SU-DHL-6 (cell line): Measurements from ENCODE around the gene NFATC3.

ENCODE experiments used
- EZH2phosphoT487 ChIP-seq: fragments of 200-600 bp; sonication (generic), shearing (Covaris generic); conservative IDR thresholded peaks from 2 replicates; pipeline ENCODE4 v1.6.1; 2018; ENCODE audit warnings: mild to moderate bottlenecking, antibody characterized with exemption, low read length, moderate library complexity, mixed read lengths
- TF ChIP-seq, protein P1 (sequence below): fragments of 200-600 bp; sonication (generic); IDR thresholded peaks from one replicate; pipeline ENCODE4 v1.5.1; 2017; ENCODE audit warnings: antibody characterized with exemption, mild to moderate bottlenecking, low read length, moderate library complexity; ENCODE audit not compliant: insufficient read depth, poor library complexity, severe bottlenecking

DNA sequence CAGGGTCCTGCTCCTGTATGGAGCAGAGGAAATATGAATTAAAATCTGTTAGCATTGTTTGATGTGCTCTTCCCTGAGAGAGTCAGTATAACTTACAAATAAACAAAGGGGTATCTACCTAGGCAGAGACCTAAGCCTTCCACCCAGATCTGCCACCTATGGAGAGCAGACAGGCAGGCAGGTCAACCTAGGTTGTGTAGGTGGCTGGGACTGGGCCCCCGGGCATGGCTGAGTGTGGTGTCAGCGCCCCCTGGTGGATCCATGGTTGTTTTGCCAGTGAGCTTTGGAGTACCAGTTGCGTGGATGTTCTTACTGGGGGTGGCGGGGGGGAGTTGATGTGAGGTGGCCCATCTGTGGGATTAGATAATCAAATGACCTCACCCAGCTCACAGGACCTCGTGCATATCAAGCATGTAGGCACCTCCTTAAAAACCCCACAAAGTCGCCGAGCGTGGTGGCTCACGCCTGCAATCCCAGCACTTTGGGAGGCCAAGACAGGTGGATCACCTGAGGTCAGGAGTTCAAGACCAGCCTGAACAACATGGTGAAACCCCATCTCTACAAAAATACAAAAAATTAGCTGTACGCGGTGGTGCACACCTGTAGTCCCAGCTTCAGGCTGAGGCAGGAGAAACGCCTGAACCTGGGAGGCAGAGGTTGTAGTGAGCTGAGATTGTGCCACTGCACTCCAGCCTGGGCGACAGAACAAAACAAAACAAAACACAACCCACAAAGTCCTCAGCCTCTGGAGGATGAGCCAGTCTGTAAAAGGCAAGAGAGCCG lies 44.5 kb upstream of the NFATC3 start:
- TF ChIP-seq, protein P1, sequence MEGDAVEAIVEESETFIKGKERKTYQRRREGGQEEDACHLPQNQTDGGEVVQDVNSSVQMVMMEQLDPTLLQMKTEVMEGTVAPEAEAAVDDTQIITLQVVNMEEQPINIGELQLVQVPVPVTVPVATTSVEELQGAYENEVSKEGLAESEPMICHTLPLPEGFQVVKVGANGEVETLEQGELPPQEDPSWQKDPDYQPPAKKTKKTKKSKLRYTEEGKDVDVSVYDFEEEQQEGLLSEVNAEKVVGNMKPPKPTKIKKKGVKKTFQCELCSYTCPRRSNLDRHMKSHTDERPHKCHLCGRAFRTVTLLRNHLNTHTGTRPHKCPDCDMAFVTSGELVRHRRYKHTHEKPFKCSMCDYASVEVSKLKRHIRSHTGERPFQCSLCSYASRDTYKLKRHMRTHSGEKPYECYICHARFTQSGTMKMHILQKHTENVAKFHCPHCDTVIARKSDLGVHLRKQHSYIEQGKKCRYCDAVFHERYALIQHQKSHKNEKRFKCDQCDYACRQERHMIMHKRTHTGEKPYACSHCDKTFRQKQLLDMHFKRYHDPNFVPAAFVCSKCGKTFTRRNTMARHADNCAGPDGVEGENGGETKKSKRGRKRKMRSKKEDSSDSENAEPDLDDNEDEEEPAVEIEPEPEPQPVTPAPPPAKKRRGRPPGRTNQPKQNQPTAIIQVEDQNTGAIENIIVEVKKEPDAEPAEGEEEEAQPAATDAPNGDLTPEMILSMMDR: peak; percentile 85
- TF ChIP-seq EZH2phosphoT487: no peak
